ENCODE results near the gene MED20. TPM values are rescaled to one million over a fixed set of nuclear protein-coding genes. Genes with fewer than 3 reads are reported as not detected.

MED20 gene
- total RNA-seq, 1 experiment from 2014 or later = 42.4 TPM

DNA sequence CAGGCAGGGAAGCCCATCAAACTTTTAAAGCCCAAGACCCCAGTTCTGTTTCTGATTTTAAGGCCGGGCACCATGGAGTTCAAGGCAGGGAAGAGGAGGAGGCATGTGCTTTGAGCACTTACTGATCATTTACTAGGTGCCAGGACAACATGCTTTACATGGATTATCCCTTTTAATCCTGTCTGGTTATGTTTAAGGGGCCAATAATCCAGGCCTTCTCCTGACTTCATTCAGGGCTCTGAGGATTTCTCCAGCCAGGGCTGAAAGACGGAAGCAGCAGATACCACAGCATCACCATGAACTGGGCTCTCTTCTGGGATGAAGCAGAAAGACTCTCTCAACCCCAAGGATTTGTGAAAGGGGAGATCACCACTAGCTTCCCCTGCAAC is 16.5 kb upstream of the MED20 start (continued):
- TF ChIP-seq, protein P1, sequence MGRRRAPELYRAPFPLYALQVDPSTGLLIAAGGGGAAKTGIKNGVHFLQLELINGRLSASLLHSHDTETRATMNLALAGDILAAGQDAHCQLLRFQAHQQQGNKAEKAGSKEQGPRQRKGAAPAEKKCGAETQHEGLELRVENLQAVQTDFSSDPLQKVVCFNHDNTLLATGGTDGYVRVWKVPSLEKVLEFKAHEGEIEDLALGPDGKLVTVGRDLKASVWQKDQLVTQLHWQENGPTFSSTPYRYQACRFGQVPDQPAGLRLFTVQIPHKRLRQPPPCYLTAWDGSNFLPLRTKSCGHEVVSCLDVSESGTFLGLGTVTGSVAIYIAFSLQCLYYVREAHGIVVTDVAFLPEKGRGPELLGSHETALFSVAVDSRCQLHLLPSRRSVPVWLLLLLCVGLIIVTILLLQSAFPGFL (CRISPR knock-in tag; IDR thresholded peaks at IDR 0.05; ENCODE audit: borderline replicate concordance) = no peak
- no peak for TF ChIP-seq NFATC4 (CRISPR knock-in tag; IDR thresholded peaks at IDR 0.05)

DNA sequence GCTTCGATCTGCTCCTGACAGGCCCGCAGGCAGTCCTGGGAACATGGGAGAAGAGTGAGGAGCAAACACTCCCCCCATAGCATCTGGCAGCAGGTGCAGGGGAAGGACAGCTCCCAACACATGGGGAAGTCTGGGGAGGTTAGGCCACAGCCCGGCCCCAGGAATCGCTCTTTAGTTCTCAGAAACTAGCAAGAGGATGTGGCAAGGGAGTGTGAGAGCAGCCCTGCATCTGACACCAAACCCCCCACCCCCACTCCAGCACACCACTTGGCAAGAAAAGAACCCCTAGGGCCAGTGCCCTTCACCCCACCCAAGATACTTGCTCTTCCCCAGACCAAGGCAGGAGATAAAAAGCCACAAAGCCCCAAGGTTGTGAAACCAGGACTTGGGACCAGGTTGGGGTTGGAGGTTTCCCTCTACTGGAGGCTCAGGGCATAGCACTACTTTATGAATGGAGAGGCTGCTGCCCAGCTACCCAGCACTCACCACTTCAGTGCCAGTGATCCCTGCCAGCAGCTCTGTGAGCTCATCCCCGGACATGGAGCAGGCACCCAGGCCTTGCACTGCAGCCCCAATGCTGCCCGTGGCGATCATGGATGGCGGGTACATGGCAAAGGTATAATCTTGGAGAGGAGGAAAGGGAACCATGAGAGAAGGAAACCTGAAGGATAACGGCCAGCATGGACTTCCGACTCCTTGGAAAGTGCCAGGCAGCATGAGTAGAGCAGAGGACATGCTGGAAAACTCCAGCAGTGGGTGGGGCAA is 15.3 kb upstream of the MED20 start:
- Mint-ChIP-seq H3K9me3 (no peaks in the 10 kb centered on the region), H3K4me1 (peaks cover 26% of the 10 kb centered on the region), H3K36me3 (peaks cover 28% of the 10 kb centered on the region), H3K27me3 (ENCODE audit: low read depth) (no peaks in the 10 kb centered on the region), H3K4me3 (no peak overlapping the region), H3K27ac (0 out of 2 replicates have a peak overlapping the region, but pooled peaks have one; percentile 78)
- POLR2A ChIA-PET = interaction anchor here (0.5 to 1.0 kb wide), 3 partner anchors 24 to 108 kb away, joined by 3 to 4 read pairs (median 3); no protein-coding TSS in a partner anchor
- CTCF ChIA-PET = interaction anchor here (0.5 to 8.9 kb wide), 25 partner anchors 9 to 230 kb away, joined by 3 to 112 read pairs (median 4); partner anchors contain the start of genes BYSL, FRS3, MED20 and TAF8
- peak; percentile 49 for ATAC-seq
- peak; percentile 61 for DNase-seq (ENCODE audit: low spot score)
- no peak for TF ChIP-seq SMAD4 (CRISPR knock-in tag; IDR thresholded peaks at IDR 0.05)
- 0 out of 2 replicates have a peak, but pooled peaks have one; percentile 8 for TF ChIP-seq NFATC4 (CRISPR knock-in tag; IDR thresholded peaks at IDR 0.05)
- TF ChIP-seq, protein P2, sequence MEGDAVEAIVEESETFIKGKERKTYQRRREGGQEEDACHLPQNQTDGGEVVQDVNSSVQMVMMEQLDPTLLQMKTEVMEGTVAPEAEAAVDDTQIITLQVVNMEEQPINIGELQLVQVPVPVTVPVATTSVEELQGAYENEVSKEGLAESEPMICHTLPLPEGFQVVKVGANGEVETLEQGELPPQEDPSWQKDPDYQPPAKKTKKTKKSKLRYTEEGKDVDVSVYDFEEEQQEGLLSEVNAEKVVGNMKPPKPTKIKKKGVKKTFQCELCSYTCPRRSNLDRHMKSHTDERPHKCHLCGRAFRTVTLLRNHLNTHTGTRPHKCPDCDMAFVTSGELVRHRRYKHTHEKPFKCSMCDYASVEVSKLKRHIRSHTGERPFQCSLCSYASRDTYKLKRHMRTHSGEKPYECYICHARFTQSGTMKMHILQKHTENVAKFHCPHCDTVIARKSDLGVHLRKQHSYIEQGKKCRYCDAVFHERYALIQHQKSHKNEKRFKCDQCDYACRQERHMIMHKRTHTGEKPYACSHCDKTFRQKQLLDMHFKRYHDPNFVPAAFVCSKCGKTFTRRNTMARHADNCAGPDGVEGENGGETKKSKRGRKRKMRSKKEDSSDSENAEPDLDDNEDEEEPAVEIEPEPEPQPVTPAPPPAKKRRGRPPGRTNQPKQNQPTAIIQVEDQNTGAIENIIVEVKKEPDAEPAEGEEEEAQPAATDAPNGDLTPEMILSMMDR (IDR thresholded peaks at IDR 0.05) = peak; percentile 77
- TF ChIP-seq, protein P3, sequence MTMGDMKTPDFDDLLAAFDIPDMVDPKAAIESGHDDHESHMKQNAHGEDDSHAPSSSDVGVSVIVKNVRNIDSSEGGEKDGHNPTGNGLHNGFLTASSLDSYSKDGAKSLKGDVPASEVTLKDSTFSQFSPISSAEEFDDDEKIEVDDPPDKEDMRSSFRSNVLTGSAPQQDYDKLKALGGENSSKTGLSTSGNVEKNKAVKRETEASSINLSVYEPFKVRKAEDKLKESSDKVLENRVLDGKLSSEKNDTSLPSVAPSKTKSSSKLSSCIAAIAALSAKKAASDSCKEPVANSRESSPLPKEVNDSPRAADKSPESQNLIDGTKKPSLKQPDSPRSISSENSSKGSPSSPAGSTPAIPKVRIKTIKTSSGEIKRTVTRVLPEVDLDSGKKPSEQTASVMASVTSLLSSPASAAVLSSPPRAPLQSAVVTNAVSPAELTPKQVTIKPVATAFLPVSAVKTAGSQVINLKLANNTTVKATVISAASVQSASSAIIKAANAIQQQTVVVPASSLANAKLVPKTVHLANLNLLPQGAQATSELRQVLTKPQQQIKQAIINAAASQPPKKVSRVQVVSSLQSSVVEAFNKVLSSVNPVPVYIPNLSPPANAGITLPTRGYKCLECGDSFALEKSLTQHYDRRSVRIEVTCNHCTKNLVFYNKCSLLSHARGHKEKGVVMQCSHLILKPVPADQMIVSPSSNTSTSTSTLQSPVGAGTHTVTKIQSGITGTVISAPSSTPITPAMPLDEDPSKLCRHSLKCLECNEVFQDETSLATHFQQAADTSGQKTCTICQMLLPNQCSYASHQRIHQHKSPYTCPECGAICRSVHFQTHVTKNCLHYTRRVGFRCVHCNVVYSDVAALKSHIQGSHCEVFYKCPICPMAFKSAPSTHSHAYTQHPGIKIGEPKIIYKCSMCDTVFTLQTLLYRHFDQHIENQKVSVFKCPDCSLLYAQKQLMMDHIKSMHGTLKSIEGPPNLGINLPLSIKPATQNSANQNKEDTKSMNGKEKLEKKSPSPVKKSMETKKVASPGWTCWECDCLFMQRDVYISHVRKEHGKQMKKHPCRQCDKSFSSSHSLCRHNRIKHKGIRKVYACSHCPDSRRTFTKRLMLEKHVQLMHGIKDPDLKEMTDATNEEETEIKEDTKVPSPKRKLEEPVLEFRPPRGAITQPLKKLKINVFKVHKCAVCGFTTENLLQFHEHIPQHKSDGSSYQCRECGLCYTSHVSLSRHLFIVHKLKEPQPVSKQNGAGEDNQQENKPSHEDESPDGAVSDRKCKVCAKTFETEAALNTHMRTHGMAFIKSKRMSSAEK (CRISPR knock-in tag; IDR thresholded peaks at IDR 0.05; ENCODE audit: borderline replicate concordance) = 0 out of 2 replicates have a peak, but pooled peaks have one; percentile 34

DNA sequence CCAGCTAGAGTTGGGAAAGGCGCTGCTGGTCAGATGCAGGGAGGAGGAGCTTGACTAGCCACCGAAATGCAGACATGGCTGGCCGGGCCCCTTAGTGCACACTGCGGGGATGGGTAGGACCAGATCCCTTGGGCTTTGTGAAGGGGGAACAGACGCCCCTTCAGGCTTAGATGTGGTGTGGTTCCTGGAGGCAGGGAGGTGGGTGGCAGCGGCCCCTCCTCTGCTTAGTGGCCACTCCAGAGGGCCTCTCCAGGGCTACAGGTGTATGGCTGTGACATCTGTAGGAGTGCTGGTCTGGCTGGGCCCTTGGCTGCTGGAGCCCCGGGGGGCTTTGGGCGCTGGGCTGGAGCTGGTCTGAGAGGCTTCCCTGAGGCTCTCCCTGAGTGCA is 14.7 kb upstream of the MED20 start:
- ATAC-seq (no peak; the same call in 1 of the 2 replicates), DNase-seq (ENCODE audit: low spot score) (peak; percentile 19)
- Mint-ChIP-seq H3K4me1 (peaks cover 26% of the 10 kb centered on the region), H3K4me3 (no peak overlapping the region), H3K27ac (no peak overlapping the region), H3K27me3 (ENCODE audit: low read depth) (no peaks in the 10 kb centered on the region), H3K36me3 (peaks cover 34% of the 10 kb centered on the region), H3K9me3 (no peaks in the 10 kb centered on the region)
- CTCF ChIA-PET = interaction anchor here (0.6 to 8.9 kb wide), 17 partner anchors 9 to 169 kb away, joined by 3 to 112 read pairs (median 5); partner anchors contain the start of genes BYSL, MED20 and TOMM6
- POLR2A ChIA-PET = interaction anchor here (2.3 kb wide), 1 partner anchor 15 kb away, joined by 7 read pairs; the partner anchor contains the start of genes BYSL and MED20
- TF ChIP-seq, protein P4, sequence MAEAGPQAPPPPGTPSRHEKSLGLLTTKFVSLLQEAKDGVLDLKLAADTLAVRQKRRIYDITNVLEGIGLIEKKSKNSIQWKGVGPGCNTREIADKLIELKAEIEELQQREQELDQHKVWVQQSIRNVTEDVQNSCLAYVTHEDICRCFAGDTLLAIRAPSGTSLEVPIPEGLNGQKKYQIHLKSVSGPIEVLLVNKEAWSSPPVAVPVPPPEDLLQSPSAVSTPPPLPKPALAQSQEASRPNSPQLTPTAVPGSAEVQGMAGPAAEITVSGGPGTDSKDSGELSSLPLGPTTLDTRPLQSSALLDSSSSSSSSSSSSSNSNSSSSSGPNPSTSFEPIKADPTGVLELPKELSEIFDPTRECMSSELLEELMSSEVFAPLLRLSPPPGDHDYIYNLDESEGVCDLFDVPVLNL (CRISPR knock-in tag; IDR thresholded peaks at IDR 0.05; ENCODE audit: borderline replicate concordance, low read depth) = no peak
- TF ChIP-seq ELF4 (CRISPR knock-in tag; IDR thresholded peaks at IDR 0.05; ENCODE audit: low read depth) (no peak), ZNF232 (CRISPR knock-in tag; IDR thresholded peaks at IDR 0.05) (no peak), NFATC4 (CRISPR knock-in tag; IDR thresholded peaks at IDR 0.05) (no peak), NFE2L1 (CRISPR knock-in tag; IDR thresholded peaks at IDR 0.05) (no peak), RORB (CRISPR knock-in tag; IDR thresholded peaks at IDR 0.05) (no peak), NFYB (CRISPR knock-in tag; conservative IDR thresholded peaks at IDR 0.05; ENCODE audit: low read depth) (no peak), KAT7 (CRISPR knock-in tag; IDR thresholded peaks at IDR 0.05; ENCODE audit: borderline replicate concordance) (no peak)
- TF ChIP-seq, protein P1 (CRISPR knock-in tag; IDR thresholded peaks at IDR 0.05; ENCODE audit: borderline replicate concordance) = no peak
- TF ChIP-seq, protein P5, sequence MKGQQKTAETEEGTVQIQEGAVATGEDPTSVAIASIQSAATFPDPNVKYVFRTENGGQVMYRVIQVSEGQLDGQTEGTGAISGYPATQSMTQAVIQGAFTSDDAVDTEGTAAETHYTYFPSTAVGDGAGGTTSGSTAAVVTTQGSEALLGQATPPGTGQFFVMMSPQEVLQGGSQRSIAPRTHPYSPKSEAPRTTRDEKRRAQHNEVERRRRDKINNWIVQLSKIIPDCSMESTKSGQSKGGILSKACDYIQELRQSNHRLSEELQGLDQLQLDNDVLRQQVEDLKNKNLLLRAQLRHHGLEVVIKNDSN (CRISPR knock-in tag; IDR thresholded peaks at IDR 0.05) = no peak
- TF ChIP-seq, protein P6, sequence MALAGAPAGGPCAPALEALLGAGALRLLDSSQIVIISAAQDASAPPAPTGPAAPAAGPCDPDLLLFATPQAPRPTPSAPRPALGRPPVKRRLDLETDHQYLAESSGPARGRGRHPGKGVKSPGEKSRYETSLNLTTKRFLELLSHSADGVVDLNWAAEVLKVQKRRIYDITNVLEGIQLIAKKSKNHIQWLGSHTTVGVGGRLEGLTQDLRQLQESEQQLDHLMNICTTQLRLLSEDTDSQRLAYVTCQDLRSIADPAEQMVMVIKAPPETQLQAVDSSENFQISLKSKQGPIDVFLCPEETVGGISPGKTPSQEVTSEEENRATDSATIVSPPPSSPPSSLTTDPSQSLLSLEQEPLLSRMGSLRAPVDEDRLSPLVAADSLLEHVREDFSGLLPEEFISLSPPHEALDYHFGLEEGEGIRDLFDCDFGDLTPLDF (CRISPR knock-in tag; IDR thresholded peaks at IDR 0.05) = no peak
- TF ChIP-seq, protein P7, sequence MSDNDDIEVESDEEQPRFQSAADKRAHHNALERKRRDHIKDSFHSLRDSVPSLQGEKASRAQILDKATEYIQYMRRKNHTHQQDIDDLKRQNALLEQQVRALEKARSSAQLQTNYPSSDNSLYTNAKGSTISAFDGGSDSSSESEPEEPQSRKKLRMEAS (CRISPR knock-in tag; IDR thresholded peaks at IDR 0.05) = no peak
- TF ChIP-seq, protein P8, sequence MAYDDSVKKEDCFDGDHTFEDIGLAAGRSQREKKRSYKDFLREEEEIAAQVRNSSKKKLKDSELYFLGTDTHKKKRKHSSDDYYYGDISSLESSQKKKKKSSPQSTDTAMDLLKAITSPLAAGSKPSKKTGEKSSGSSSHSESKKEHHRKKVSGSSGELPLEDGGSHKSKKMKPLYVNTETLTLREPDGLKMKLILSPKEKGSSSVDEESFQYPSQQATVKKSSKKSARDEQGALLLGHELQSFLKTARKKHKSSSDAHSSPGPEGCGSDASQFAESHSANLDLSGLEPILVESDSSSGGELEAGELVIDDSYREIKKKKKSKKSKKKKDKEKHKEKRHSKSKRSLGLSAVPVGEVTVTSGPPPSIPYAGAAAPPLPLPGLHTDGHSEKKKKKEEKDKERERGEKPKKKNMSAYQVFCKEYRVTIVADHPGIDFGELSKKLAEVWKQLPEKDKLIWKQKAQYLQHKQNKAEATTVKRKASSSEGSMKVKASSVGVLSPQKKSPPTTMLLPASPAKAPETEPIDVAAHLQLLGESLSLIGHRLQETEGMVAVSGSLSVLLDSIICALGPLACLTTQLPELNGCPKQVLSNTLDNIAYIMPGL (CRISPR knock-in tag; IDR thresholded peaks at IDR 0.05) = no peak
